RWPE2 (cell line): ENCODE data around the gene PPFIA4.

Source experiments
- ATAC-seq: fragments of 200-7000 bp; cut with Tn5 transposase; 3 replicates; pipeline ENCODE4 v1.9.1; 2021; ENCODE audit warnings: low read depth
- DNase-seq: peaks from one replicate; pipeline ENCODE4 v3.0.0-alpha.2; 2020; ENCODE audit warnings: low spot score
- H3K27ac ChIP-seq: fragments of 450-650 bp; 2 replicates; pipeline ENCODE4 v1.5.1; 2017; ENCODE audit warnings: mild to moderate bottlenecking; ENCODE audit not compliant: poor library complexity, severe bottlenecking
- H3K27me3 ChIP-seq: fragments of 250-450 bp; sonication (Bioruptor Pico); 2 replicates; pipeline ENCODE4 v1.5.1; 2021; ENCODE audit warnings: mild to moderate bottlenecking, moderate library complexity; ENCODE audit not compliant: insufficient read depth, poor library complexity, severe bottlenecking
- H3K36me3 ChIP-seq: fragments of 250-450 bp; sonication (Bioruptor Pico); 2 replicates; pipeline ENCODE4 v1.5.1; 2020; ENCODE audit warnings: low read depth, mild to moderate bottlenecking, moderate library complexity
- H3K4me1 ChIP-seq: fragments of 250-450 bp; sonication (Bioruptor Pico); 2 replicates; pipeline ENCODE4 v1.5.1; 2021; ENCODE audit warnings: mild to moderate bottlenecking, moderate library complexity; ENCODE audit not compliant: insufficient read depth, poor library complexity, severe bottlenecking
- H3K4me3 ChIP-seq: fragments of 250-450 bp; sonication (Bioruptor Pico); 2 replicates; pipeline ENCODE4 v1.5.1; 2021; ENCODE audit warnings: mild to moderate bottlenecking, moderate library complexity; ENCODE audit not compliant: severe bottlenecking
- H3K9me3 ChIP-seq: fragments of 250-450 bp; sonication (Bioruptor Pico); 2 replicates; pipeline ENCODE4 v1.5.1; 2021; ENCODE audit warnings: mild to moderate bottlenecking, moderate library complexity; ENCODE audit not compliant: severe bottlenecking
- CTCF ChIP-seq: fragments of 450-650 bp; IDR thresholded peaks from one replicate; pipeline ENCODE4 v1.5.1; 2017; ENCODE audit warnings: mild to moderate bottlenecking, moderate library complexity; ENCODE audit not compliant: poor library complexity, severe bottlenecking

Gene PPFIA4

GRCh38 chr1:202987255-202987654 is 39.0 kb upstream of the PPFIA4 start:
- no peaks in the 10 kb centered on the region for H3K4me1 ChIP-seq
- no peak for TF ChIP-seq CTCF
- H3K36me3 ChIP-seq: no peaks in the 10 kb centered on the region
- no peak overlapping the region for H3K4me3 ChIP-seq
- no peaks in the 10 kb centered on the region for H3K27me3 ChIP-seq
- DNase-seq (no peak), ATAC-seq (no peak)
- no peak overlapping the region for H3K27ac ChIP-seq
- H3K9me3 ChIP-seq: no peaks in the 10 kb centered on the region

- H3K36me3 ChIP-seq: no peaks in the 10 kb centered on the region
- no peak overlapping the region for H3K27ac ChIP-seq
- no peaks in the 10 kb centered on the region for H3K9me3 ChIP-seq
- H3K4me3 ChIP-seq: no peak overlapping the region
- ATAC-seq: no peak
- no peak for TF ChIP-seq CTCF
- no peak for DNase-seq
- H3K4me1 ChIP-seq: no peaks in the 10 kb centered on the region
- no peaks in the 10 kb centered on the region for H3K27me3 ChIP-seq
These were observed 38.2 kb upstream of the PPFIA4 start for GRCh38 chr1:202987922-202988583.

GRCh38 chr1:202989879-202990278 is 36.4 kb upstream of the PPFIA4 start:
- Histone ChIP-seq H3K36me3 (no peaks in the 10 kb centered on the region), H3K4me3 (no peak overlapping the region), H3K4me1 (no peaks in the 10 kb centered on the region), H3K9me3 (no peaks in the 10 kb centered on the region), H3K27me3 (no peaks in the 10 kb centered on the region), H3K27ac (no peak overlapping the region)
- TF ChIP-seq CTCF: no peak
- ATAC-seq: no peak
- no peak for DNase-seq

GRCh38 chr1:202991112-202991511 is 35.2 kb upstream of the PPFIA4 start:
- no peaks in the 10 kb centered on the region for H3K4me1 ChIP-seq
- no peak overlapping the region for H3K4me3 ChIP-seq
- DNase-seq (no peak), ATAC-seq (no peak)
- TF ChIP-seq CTCF: no peak
- H3K9me3 ChIP-seq: no peaks in the 10 kb centered on the region
- H3K27me3 ChIP-seq: no peaks in the 10 kb centered on the region
- H3K36me3 ChIP-seq: no peaks in the 10 kb centered on the region
- no peak overlapping the region for H3K27ac ChIP-seq

GRCh38 chr1:202994756-202995155 is 31.5 kb upstream of the PPFIA4 start:
- no peak for ATAC-seq
- H3K27me3 ChIP-seq: peaks cover 6% of the 10 kb centered on the region

More at GRCh38 chr1:202994756-202995155, 31.5 kb upstream of the PPFIA4 start:
- H3K9me3 ChIP-seq: no peaks in the 10 kb centered on the region
- H3K4me1 ChIP-seq: no peaks in the 10 kb centered on the region
- TF ChIP-seq CTCF: no peak
- DNase-seq: no peak
- no peak overlapping the region for H3K4me3 ChIP-seq
- no peaks in the 10 kb centered on the region for H3K36me3 ChIP-seq
- H3K27ac ChIP-seq: no peak overlapping the region
